GM23338 (cell line): ENCODE measurements around the gene CEP250. TPM values are rescaled to one million over a fixed set of nuclear protein-coding genes. Genes with fewer than 3 reads are reported as not detected.

Experiments
- ATAC-seq: fragments of 200-7000 bp; cut with Tn5 transposase; 3 replicates; pipeline ENCODE4 v1.9.1; 2020
- DNase-seq: peaks from one replicate; pipeline ENCODE4 v3.0.0-alpha.2; 2015; ENCODE audit warnings: low spot score
- H2AFZ ChIP-seq: fragments of 200-600 bp; sonication (generic); 2 replicates; pipeline ENCODE4 v1.8.0; 2016; ENCODE audit warnings: antibody characterized with exemption, mild to moderate bottlenecking, moderate library complexity
- H3F3A ChIP-seq: fragments of 200-600 bp; sonication (generic); replicated peaks from 2 replicates; pipeline ENCODE4 v1.8.0; 2017; ENCODE audit warnings: antibody characterized with exemption, mixed run types, low read depth
- H3K27ac ChIP-seq: fragments of 200-600 bp; sonication (generic); 2 replicates; pipeline ENCODE4 v1.6.1; 2016; ENCODE audit warnings: low read depth
- H3K27me3 ChIP-seq: fragments of 200-600 bp; sonication (generic); 2 replicates; pipeline ENCODE4 v1.8.0; 2016; ENCODE audit warnings: mild to moderate bottlenecking, mixed run types, moderate library complexity; ENCODE audit not compliant: insufficient read depth
- H3K36me3 ChIP-seq: fragments of 200-600 bp; sonication (generic); 2 replicates; pipeline ENCODE4 v1.8.0; 2016; ENCODE audit warnings: mild to moderate bottlenecking; ENCODE audit not compliant: insufficient read depth
- H3K4me1 ChIP-seq: fragments of 200-600 bp; sonication (generic); 2 replicates; pipeline ENCODE4 v1.8.0; 2016; ENCODE audit warnings: mild to moderate bottlenecking, moderate library complexity; ENCODE audit not compliant: insufficient read depth
- H3K4me2 ChIP-seq: fragments of 200-600 bp; sonication (generic); 2 replicates; pipeline ENCODE4 v1.7.1; 2017; ENCODE audit warnings: mixed run types
- H3K4me3 ChIP-seq: fragments of 200-600 bp; sonication (generic); 2 replicates; pipeline ENCODE4 v1.6.1; 2016; ENCODE audit warnings: mixed run types
- H3K79me2 ChIP-seq: fragments of 200-600 bp; sonication (generic); replicated peaks from 2 replicates; pipeline ENCODE4 v1.8.0; 2017; ENCODE audit warnings: mild to moderate bottlenecking; ENCODE audit not compliant: insufficient read depth
- H3K9me2 ChIP-seq: fragments of 200-600 bp; sonication (generic); 2 replicates; pipeline ENCODE4 v1.8.0; 2017; ENCODE audit not compliant: insufficient read depth
- H4K20me1 ChIP-seq: fragments of 200-600 bp; sonication (generic); replicated peaks from 2 replicates; pipeline ENCODE4 v1.8.0; 2017; ENCODE audit warnings: mild to moderate bottlenecking; ENCODE audit not compliant: insufficient read depth
- H3K27ac Mint-ChIP-seq: 2 replicates; pipeline ENCODE4 v1.8.0; 2020; ENCODE audit warnings: inconsistent platforms, mild to moderate bottlenecking, moderate library complexity, mixed read lengths
- H3K27me3 Mint-ChIP-seq: 3 replicates; pipeline ENCODE4 v1.8.0; 2022; ENCODE audit warnings: low read depth, mild to moderate bottlenecking, moderate library complexity, mixed read lengths, inconsistent platforms; ENCODE audit not compliant: insufficient read depth, poor library complexity
- H3K36me3 Mint-ChIP-seq: 3 replicates; pipeline ENCODE4 v1.8.0; 2021; ENCODE audit warnings: low read depth, mild to moderate bottlenecking, inconsistent platforms, moderate library complexity, mixed read lengths
- H3K4me1 Mint-ChIP-seq: 3 replicates; pipeline ENCODE4 v1.8.0; 2020; ENCODE audit warnings: mild to moderate bottlenecking, inconsistent platforms, mixed read lengths
- H3K4me3 Mint-ChIP-seq: 3 replicates; pipeline ENCODE4 v1.8.0; 2021; ENCODE audit warnings: moderate library complexity, mild to moderate bottlenecking, inconsistent platforms, mixed read lengths
- H3K9me3 Mint-ChIP-seq: 3 replicates; pipeline ENCODE4 v1.8.0; 2020; ENCODE audit warnings: moderate library complexity, mild to moderate bottlenecking, inconsistent platforms, mixed read lengths
- CREB1 ChIP-seq: fragments of 250-450 bp; sonication (Bioruptor Pico); IDR thresholded peaks from 2 replicates; pipeline ENCODE4 v1.5.0; 2020; ENCODE audit warnings: low read depth, mild to moderate bottlenecking, moderate library complexity
- ETS1 ChIP-seq: IDR thresholded peaks from 2 replicates; pipeline ENCODE4 v1.6.1; 2016; ENCODE audit warnings: antibody characterized with exemption
- EZH2 ChIP-seq: fragments of 200-600 bp; sonication (generic); IDR thresholded peaks from one replicate; pipeline ENCODE4 v1.8.0; 2017; ENCODE audit warnings: antibody characterized with exemption, mild to moderate bottlenecking, low read depth; ENCODE audit not compliant: unreplicated experiment
- EZH2phosphoT487 ChIP-seq: fragments of 200-600 bp; sonication (generic); IDR thresholded peaks from one replicate; pipeline ENCODE4 v1.8.1; 2018; ENCODE audit warnings: antibody characterized with exemption; ENCODE audit not compliant: unreplicated experiment
- JUNB ChIP-seq: IDR thresholded peaks from one replicate; pipeline ENCODE4 v1.6.1; 2016; ENCODE audit warnings: antibody characterized with exemption; ENCODE audit not compliant: unreplicated experiment
- NANOG ChIP-seq: IDR thresholded peaks from 2 replicates; pipeline ENCODE4 v1.6.1; 2016; ENCODE audit warnings: antibody characterized with exemption, borderline replicate concordance
- POLR2AphosphoS5 ChIP-seq: IDR thresholded peaks from 2 replicates; pipeline ENCODE4 v1.6.1; 2016; ENCODE audit warnings: antibody characterized with exemption, low read depth
- REST ChIP-seq: IDR thresholded peaks from one replicate; pipeline ENCODE4 v1.6.1; 2018; ENCODE audit warnings: antibody characterized with exemption; ENCODE audit not compliant: unreplicated experiment
- STAT1 ChIP-seq: IDR thresholded peaks from one replicate; pipeline ENCODE4 v1.6.1; 2016; ENCODE audit warnings: antibody characterized with exemption; ENCODE audit not compliant: unreplicated experiment
- ZNF114 ChIP-seq: fragments of 250-450 bp; sonication (Bioruptor Pico); IDR thresholded peaks from 2 replicates; pipeline ENCODE4 v1.5.0; 2020; ENCODE audit warnings: mild to moderate bottlenecking, moderate library complexity
- ZNF331 ChIP-seq: fragments of 250-450 bp; sonication (Bioruptor Pico); IDR thresholded peaks from 2 replicates; pipeline ENCODE4 v1.5.0; 2020; ENCODE audit warnings: low read depth, mild to moderate bottlenecking, moderate library complexity
- polyA plus RNA-seq: library from polyadenylated mRNA; unstranded; fragments of >200 nt; fragmentation: Nextera tagmentation; extraction: Ambion mirVana; gene quantifications from 2 replicates; pipeline ENCODE4 v1.2.1, GENCODE V29; 2016
- total RNA-seq: library from RNA; depleted of rRNA; stranded (reverse); fragments of >200 nt; shearing (Covaris generic); gene quantifications from 2 replicates; pipeline ENCODE4 v1.2.3, GENCODE V29; 2014

Gene CEP250
- total and polyA plus RNA-seq, 2 experiments from 2014 or later = 28.0 to 29.1 TPM

GRCh38 chr20:35458388-35458787 lies 3.0 kb downstream of the CEP250 start:
- Mint-ChIP-seq H3K4me3 (no peak overlapping the region), H3K27ac (no peak overlapping the region), H3K9me3 (no peaks in the 10 kb centered on the region), H3K36me3 (peaks cover 4% of the 10 kb centered on the region; the same call in 2 of the 3 replicates), H3K4me1 (peaks cover 14% of the 10 kb centered on the region; the same call in 2 of the 3 replicates), H3K27me3 (peaks cover 3% of the 10 kb centered on the region)
- no peaks in the 10 kb centered on the region for H3K9me2 ChIP-seq
- DNase-seq (no peak), ATAC-seq (no peak)
- peaks cover 8% of the 10 kb centered on the region for H3K4me1 ChIP-seq
- peaks cover 28% of the 10 kb centered on the region for H3K79me2 ChIP-seq
- TF ChIP-seq ZNF331 (no peak), EZH2phosphoT487 (no peak), NANOG (no peak), EZH2 (no peak), ZNF114 (CRISPR knock-in tag) (no peak)
- H3K27ac ChIP-seq = no peak overlapping the region
- H3K27me3 ChIP-seq = no peaks in the 10 kb centered on the region
- peaks cover 18% of the 10 kb centered on the region for H3F3A ChIP-seq
- H4K20me1 ChIP-seq = 0 out of 2 replicates have a peak, but pooled peaks cover 3% of the 10 kb centered on the region
- H3K4me2 ChIP-seq = no peak overlapping the region
- no peak overlapping the region for H2AFZ ChIP-seq
- H3K36me3 ChIP-seq = no peaks in the 10 kb centered on the region
- no peak overlapping the region for H3K4me3 ChIP-seq

- Histone ChIP-seq H3K4me1 (peaks cover 5% of the 10 kb centered on the region; the same call in 1 of the 2 replicates), H3K36me3 (0 out of 2 replicates have a peak, but pooled peaks cover 4% of the 10 kb centered on the region), H3K27me3 (no peaks in the 10 kb centered on the region), H3K4me2 (no peak overlapping the region), H4K20me1 (0 out of 2 replicates have a peak, but pooled peaks cover 3% of the 10 kb centered on the region), H3K27ac (no peak overlapping the region), H3K79me2 (peaks cover 18% of the 10 kb centered on the region), H3F3A (peaks cover 5% of the 10 kb centered on the region; the same call in 1 of the 2 replicates), H3K9me2 (no peaks in the 10 kb centered on the region), H3K4me3 (no peak overlapping the region), H2AFZ (no peak overlapping the region)
- ATAC-seq (no peak), DNase-seq (no peak)
- Mint-ChIP-seq H3K27ac (no peak overlapping the region), H3K27me3 (peaks cover 3% of the 10 kb centered on the region), H3K4me3 (no peak overlapping the region), H3K9me3 (no peaks in the 10 kb centered on the region), H3K4me1 (peaks cover 4% of the 10 kb centered on the region; the same call in 2 of the 3 replicates), H3K36me3 (peaks cover 22% of the 10 kb centered on the region)
- TF ChIP-seq EZH2phosphoT487 (no peak), POLR2AphosphoS5 (no peak)
These were observed 6.2 kb downstream of the CEP250 start for GRCh38 chr20:35461620-35462019.

GRCh38 chr20:35462351-35462750 lies 7.0 kb downstream of the CEP250 start:
- H3K4me1 ChIP-seq = no peaks in the 10 kb centered on the region
- H3K36me3 ChIP-seq = 0 out of 2 replicates have a peak, but pooled peaks cover 4% of the 10 kb centered on the region
- no peak overlapping the region for H3K27ac ChIP-seq
- no peaks in the 10 kb centered on the region for H3K9me2 ChIP-seq
- Mint-ChIP-seq H3K9me3 (no peaks in the 10 kb centered on the region), H3K27me3 (peaks cover 3% of the 10 kb centered on the region), H3K4me1 (peaks cover 3% of the 10 kb centered on the region; the same call in 2 of the 3 replicates), H3K27ac (no peak overlapping the region), H3K4me3 (no peak overlapping the region), H3K36me3 (peaks cover 26% of the 10 kb centered on the region)
- peaks cover 5% of the 10 kb centered on the region; the same call in 1 of the 2 replicates for H3F3A ChIP-seq
- no peak overlapping the region for H3K4me3 ChIP-seq
- H2AFZ ChIP-seq = no peak overlapping the region
- H3K79me2 ChIP-seq = peaks cover 10% of the 10 kb centered on the region; the same call in 1 of the 2 replicates
- peaks cover 1% of the 10 kb centered on the region; the same call in 1 of the 2 replicates for H4K20me1 ChIP-seq
- DNase-seq (no peak), ATAC-seq (no peak)
- no peaks in the 10 kb centered on the region for H3K27me3 ChIP-seq
- no peak overlapping the region for H3K4me2 ChIP-seq
- TF ChIP-seq EZH2 (no peak), ZNF331 (no peak), STAT1 (no peak), JUNB (no peak), ETS1 (no peak), CREB1 (CRISPR knock-in tag) (no peak), EZH2phosphoT487 (no peak), ZNF114 (CRISPR knock-in tag) (no peak), REST (no peak), NANOG (no peak)
